ENCODE measurements around the gene VANGL2.

VANGL2 gene

DNA sequence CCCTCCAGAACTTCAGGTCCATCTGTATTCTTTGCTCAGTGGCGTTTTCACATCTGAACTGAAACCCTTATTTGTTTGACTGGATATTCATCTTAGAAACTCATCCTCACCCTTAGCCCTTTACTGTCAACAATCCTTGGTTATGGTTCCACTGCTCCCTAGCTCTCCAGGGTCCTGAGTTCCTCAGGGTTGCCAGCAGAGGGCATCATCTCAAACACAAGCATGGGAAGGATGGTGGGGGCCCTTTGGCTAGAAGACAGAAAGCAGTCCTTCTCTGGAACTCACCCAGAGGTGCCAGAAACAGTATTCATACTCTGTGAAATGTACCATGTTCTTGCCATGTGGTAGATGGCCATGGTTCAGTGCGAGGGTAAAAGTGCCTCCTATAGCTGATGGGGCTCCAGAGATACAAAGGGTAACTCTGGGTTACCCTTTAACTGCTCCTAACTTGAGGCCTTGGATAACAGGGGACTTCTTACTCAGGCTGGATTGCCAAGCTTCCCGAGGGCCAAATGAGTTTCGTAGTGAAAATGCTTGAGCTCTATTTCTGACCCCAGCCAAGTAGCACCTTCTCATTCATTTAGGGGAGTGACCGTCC lies 45.9 kb upstream of the VANGL2 start:
- Histone ChIP-seq H3K36me3 (replicated peaks in 1 of 2; ENCODE audit: control insufficient read depth in 2 of 2, insufficient read depth in 2 of 2, low read length in 2 of 2) (peaks cover 65 to 97% of the 10 kb centered on the region in 2 donors), H3K27ac (replicated peaks; ENCODE audit: low read length) (no peak overlapping the region), H3K4me2 (ENCODE audit: insufficient read depth, low read length, poor library complexity, severe bottlenecking) (no peak overlapping the region), H3K9ac (ENCODE audit: low read depth, low read length, poor library complexity) (no peak overlapping the region), H3K4ac (ENCODE audit: low read length) (no peak overlapping the region), H2AK5ac (ENCODE audit: low read depth, low read length) (no peak overlapping the region), H3K18ac (ENCODE audit: low read length) (no peak overlapping the region), H3K9me3 (replicated peaks in 1 of 2; ENCODE audit: control insufficient read depth in 2 of 2, insufficient read depth in 1 of 2, low read depth in 1 of 2, low read length in 2 of 2) (no peaks in the 10 kb centered on the region), H4K91ac (ENCODE audit: low read depth, low read length, poor library complexity) (no peak overlapping the region), H4K8ac (ENCODE audit: low read depth, low read length) (no peak overlapping the region), H2BK5ac (ENCODE audit: low read length) (no peak overlapping the region), H3K27me3 (ENCODE audit: control insufficient read depth in 3 of 3, insufficient read depth in 3 of 3, low read depth in 1 of 3, low read length in 3 of 3) (no peaks in the 10 kb centered on the region), H2BK120ac (ENCODE audit: low read depth, low read length) (no peak overlapping the region), H2BK15ac (ENCODE audit: low read length) (no peak overlapping the region), H3K79me1 (ENCODE audit: low read depth, low read length) (no peaks in the 10 kb centered on the region), H3K4me3 (ENCODE audit: low read length in 2 of 2) (no peak overlapping the region), H3K23ac (ENCODE audit: low read depth, low read length, poor library complexity) (no peak overlapping the region), H2BK12ac (ENCODE audit: low read length) (no peak overlapping the region), H2AFZ (ENCODE audit: low read length) (no peak overlapping the region), H3K14ac (ENCODE audit: low read length) (no peak overlapping the region), H3K4me1 (ENCODE audit: control insufficient read depth in 2 of 2, insufficient read depth in 1 of 2, low read depth in 1 of 2, low read length in 2 of 2) (no peaks in the 10 kb centered on the region)
- WGBS, 2 donors (ENCODE audit: extremely low coverage in 2 of 2, insufficient read length in 2 of 2, insufficient replicate concordance in 1 of 2), result no CpG with 5 or more reads among the region's 5 CpGs
- DNase-seq (ENCODE audit: low spot score), result no peak

- Histone ChIP-seq H3K27ac (replicated peaks; ENCODE audit: low read length) (no peak overlapping the region), H3K9me3 (replicated peaks in 1 of 2; ENCODE audit: control insufficient read depth in 2 of 2, insufficient read depth in 1 of 2, low read depth in 1 of 2, low read length in 2 of 2) (no peaks in the 10 kb centered on the region), H2BK120ac (ENCODE audit: low read depth, low read length) (no peak overlapping the region), H2AFZ (ENCODE audit: low read length) (no peak overlapping the region), H3K36me3 (replicated peaks in 1 of 2; ENCODE audit: control insufficient read depth in 2 of 2, insufficient read depth in 2 of 2, low read length in 2 of 2) (peaks cover 57 to 88% of the 10 kb centered on the region in 2 donors), H3K79me1 (ENCODE audit: low read depth, low read length) (no peaks in the 10 kb centered on the region), H2AK5ac (ENCODE audit: low read depth, low read length) (no peak overlapping the region), H2BK5ac (ENCODE audit: low read length) (no peak overlapping the region), H3K23ac (ENCODE audit: low read depth, low read length, poor library complexity) (no peak overlapping the region), H4K8ac (ENCODE audit: low read depth, low read length) (no peak overlapping the region), H3K4ac (ENCODE audit: low read length) (no peak overlapping the region), H3K4me2 (ENCODE audit: insufficient read depth, low read length, poor library complexity, severe bottlenecking) (no peak overlapping the region), H3K27me3 (ENCODE audit: control insufficient read depth in 3 of 3, insufficient read depth in 3 of 3, low read depth in 1 of 3, low read length in 3 of 3) (no peaks in the 10 kb centered on the region), H3K18ac (ENCODE audit: low read length) (no peak overlapping the region), H4K91ac (ENCODE audit: low read depth, low read length, poor library complexity) (no peak overlapping the region), H3K14ac (ENCODE audit: low read length) (no peak overlapping the region), H2BK12ac (ENCODE audit: low read length) (no peak overlapping the region), H3K4me3 (ENCODE audit: low read length in 2 of 2) (no peak overlapping the region), H3K9ac (ENCODE audit: low read depth, low read length, poor library complexity) (no peak overlapping the region), H2BK15ac (ENCODE audit: low read length) (no peak overlapping the region), H3K4me1 (ENCODE audit: control insufficient read depth in 2 of 2, insufficient read depth in 1 of 2, low read depth in 1 of 2, low read length in 2 of 2) (peaks cover 5 to 6% of the 10 kb centered on the region in 2 donors)
- no peak for DNase-seq (ENCODE audit: low spot score)
- WGBS, 2 donors (ENCODE audit: extremely low coverage in 2 of 2, insufficient read length in 2 of 2, insufficient replicate concordance in 1 of 2), result no CpG with 5 or more reads among the region's 7 CpGs
Observed at GRCh38 chr1:160357286-160358002, 42.9 kb upstream of the VANGL2 start.

- Histone ChIP-seq H2BK15ac (ENCODE audit: low read length) (no peak overlapping the region), H3K27me3 (ENCODE audit: control insufficient read depth in 3 of 3, insufficient read depth in 3 of 3, low read depth in 1 of 3, low read length in 3 of 3) (no peaks in the 10 kb centered on the region), H3K79me1 (ENCODE audit: low read depth, low read length) (no peaks in the 10 kb centered on the region), H2AK5ac (ENCODE audit: low read depth, low read length) (no peak overlapping the region), H3K4me3 (ENCODE audit: low read length in 2 of 2) (no peak overlapping the region), H3K4me2 (ENCODE audit: insufficient read depth, low read length, poor library complexity, severe bottlenecking) (no peak overlapping the region), H4K8ac (ENCODE audit: low read depth, low read length) (no peak overlapping the region), H2BK5ac (ENCODE audit: low read length) (no peak overlapping the region), H4K91ac (ENCODE audit: low read depth, low read length, poor library complexity) (no peak overlapping the region), H3K4ac (ENCODE audit: low read length) (no peak overlapping the region), H3K4me1 (ENCODE audit: control insufficient read depth in 2 of 2, insufficient read depth in 1 of 2, low read depth in 1 of 2, low read length in 2 of 2) (peaks cover 11 to 13% of the 10 kb centered on the region in 2 donors), H2AFZ (ENCODE audit: low read length) (no peak overlapping the region), H2BK120ac (ENCODE audit: low read depth, low read length) (no peak overlapping the region), H3K36me3 (replicated peaks in 1 of 2; ENCODE audit: control insufficient read depth in 2 of 2, insufficient read depth in 2 of 2, low read length in 2 of 2) (peaks cover 54 to 82% of the 10 kb centered on the region in 2 donors), H3K27ac (replicated peaks; ENCODE audit: low read length) (no peak overlapping the region), H3K18ac (ENCODE audit: low read length) (no peak overlapping the region), H3K23ac (ENCODE audit: low read depth, low read length, poor library complexity) (no peak overlapping the region), H3K14ac (ENCODE audit: low read length) (no peak overlapping the region), H3K9ac (ENCODE audit: low read depth, low read length, poor library complexity) (no peak overlapping the region), H2BK12ac (ENCODE audit: low read length) (no peak overlapping the region), H3K9me3 (replicated peaks in 1 of 2; ENCODE audit: control insufficient read depth in 2 of 2, insufficient read depth in 1 of 2, low read depth in 1 of 2, low read length in 2 of 2) (no peaks in the 10 kb centered on the region)
- no CpG with 5 or more reads among the region's 4 CpGs for WGBS, 2 donors (ENCODE audit: extremely low coverage in 2 of 2, insufficient read length in 2 of 2, insufficient replicate concordance in 1 of 2)
- no peak for DNase-seq (ENCODE audit: low spot score)
Observed at GRCh38 chr1:160358073-160358472, 42.3 kb upstream of the VANGL2 start.

GRCh38 chr1:160359559-160360226 lies 40.7 kb upstream of the VANGL2 start:
- no peak overlapping the region for H2AK5ac ChIP-seq (ENCODE audit: low read depth, low read length)
- no peak overlapping the region for H3K4me3 ChIP-seq (ENCODE audit: low read length in 2 of 2)
- no peaks in the 10 kb centered on the region for H3K79me1 ChIP-seq (ENCODE audit: low read depth, low read length)
- H4K91ac ChIP-seq (ENCODE audit: low read depth, low read length, poor library complexity), result no peak overlapping the region
- no peak for DNase-seq (ENCODE audit: low spot score)
- no peak overlapping the region for H2BK12ac ChIP-seq (ENCODE audit: low read length)
- H3K9me3 ChIP-seq (replicated peaks in 1 of 2; ENCODE audit: control insufficient read depth in 2 of 2, insufficient read depth in 1 of 2, low read depth in 1 of 2, low read length in 2 of 2), result no peaks in the 10 kb centered on the region
- WGBS, 2 donors (ENCODE audit: extremely low coverage in 2 of 2, insufficient read length in 2 of 2, insufficient replicate concordance in 1 of 2), result no CpG with 5 or more reads among the region's 9 CpGs
- H3K23ac ChIP-seq (ENCODE audit: low read depth, low read length, poor library complexity), result no peak overlapping the region
- no peak overlapping the region for H2BK5ac ChIP-seq (ENCODE audit: low read length)
- H3K27me3 ChIP-seq (ENCODE audit: control insufficient read depth in 3 of 3, insufficient read depth in 3 of 3, low read depth in 1 of 3, low read length in 3 of 3), result no peaks in the 10 kb centered on the region
- H2AFZ ChIP-seq (ENCODE audit: low read length), result no peak overlapping the region
- no peak overlapping the region for H3K27ac ChIP-seq (replicated peaks; ENCODE audit: low read length)
- H3K4me2 ChIP-seq (ENCODE audit: insufficient read depth, low read length, poor library complexity, severe bottlenecking), result no peak overlapping the region
- no peak overlapping the region for H3K18ac ChIP-seq (ENCODE audit: low read length)
- H3K14ac ChIP-seq (ENCODE audit: low read length), result no peak overlapping the region
- peaks cover 12 to 14% of the 10 kb centered on the region in 2 donors for H3K4me1 ChIP-seq (ENCODE audit: control insufficient read depth in 2 of 2, insufficient read depth in 1 of 2, low read depth in 1 of 2, low read length in 2 of 2)
- H3K4ac ChIP-seq (ENCODE audit: low read length), result no peak overlapping the region
- no peak overlapping the region for H3K9ac ChIP-seq (ENCODE audit: low read depth, low read length, poor library complexity)
- H2BK120ac ChIP-seq (ENCODE audit: low read depth, low read length), result no peak overlapping the region
- no peak overlapping the region for H4K8ac ChIP-seq (ENCODE audit: low read depth, low read length)
- no peak overlapping the region for H2BK15ac ChIP-seq (ENCODE audit: low read length)
- H3K36me3 ChIP-seq (replicated peaks in 1 of 2; ENCODE audit: control insufficient read depth in 2 of 2, insufficient read depth in 2 of 2, low read length in 2 of 2), result peaks cover 43 to 65% of the 10 kb centered on the region in 2 donors
